NCI-H69 (cell line): ENCODE measurements around the gene PCTP.

ENCODE experiments used
- DNase-seq: peaks from one replicate; lab custom pipeline; 2025; lab: John Stamatoyannopoulos, UW

The PCTP gene

GRCh38 chr17:55727920-55728319 is 22.9 kb upstream of the PCTP start:
- no peak for DNase-seq

- DNase-seq = no peak
Observed at GRCh38 chr17:55728361-55728760, 22.5 kb upstream of the PCTP start.

GRCh38 chr17:55728833-55729232 is 22.0 kb upstream of the PCTP start:
- DNase-seq = no peak

GRCh38 chr17:55729484-55729883 is 21.4 kb upstream of the PCTP start:
- no peak for DNase-seq

- no peak for DNase-seq
Observed at GRCh38 chr17:55730380-55730779, 20.5 kb upstream of the PCTP start.

GRCh38 chr17:55730808-55731207 is 20.0 kb upstream of the PCTP start:
- DNase-seq = no peak

GRCh38 chr17:55731586-55732250 is 19.1 kb upstream of the PCTP start:
- peak; percentile 70 for DNase-seq

GRCh38 chr17:55734128-55734781 is 16.6 kb upstream of the PCTP start:
- no peak for DNase-seq

GRCh38 chr17:55735731-55736405 is 15.0 kb upstream of the PCTP start:
- DNase-seq = peak; percentile 42

- DNase-seq = no peak
Observed at GRCh38 chr17:55737976-55738501, 12.8 kb upstream of the PCTP start.

- no peak for DNase-seq
Observed at GRCh38 chr17:55740511-55741355, 10.1 kb upstream of the PCTP start.

- DNase-seq = no peak
Observed at GRCh38 chr17:55741356-55741700, 9.5 kb upstream of the PCTP start.

- DNase-seq = no peak
Observed at GRCh38 chr17:55742272-55743102, 8.4 kb upstream of the PCTP start.

- DNase-seq = peak; percentile 96
Observed at GRCh38 chr17:55743103-55743679, 7.7 kb upstream of the PCTP start.

GRCh38 chr17:55745258-55745657 is 5.6 kb upstream of the PCTP start:
- no peak for DNase-seq

GRCh38 chr17:55746466-55746865 is 4.4 kb upstream of the PCTP start:
- DNase-seq = no peak

- DNase-seq = no peak
Observed at GRCh38 chr17:55747209-55747608, 3.6 kb upstream of the PCTP start.

GRCh38 chr17:55748841-55749240 is 2.0 kb upstream of the PCTP start:
- no peak for DNase-seq

GRCh38 chr17:55749985-55750384 is 866 bp upstream of the PCTP start:
- DNase-seq = no peak

- DNase-seq = no peak
Observed at GRCh38 chr17:55751720-55752250, 934 bp downstream of the PCTP start.

- no peak for DNase-seq
Observed at GRCh38 chr17:55756689-55757088, 5.8 kb downstream of the PCTP start.
